Liver (tissue), 9 donors: ENCODE results near the gene FOXK2. TPM values are rescaled to one million over a fixed set of nuclear protein-coding genes. Genes with fewer than 3 reads are reported as not detected.
A peak's percentile ranks its signal among the peaks of the same experiment; 100 is the strongest.

ENCODE experiments used
- DNase-seq: peaks from one replicate; pipeline ENCODE4 v3.0.0-alpha.2; 2017; ENCODE audit warnings: low spot score
- H3K27ac ChIP-seq, 2 donors: one replicate each; pipeline ENCODE4 v1.7.0; 2013; ENCODE audit warnings: inconsistent platforms in 2 of 2, low read length in 2 of 2, control low read depth in 1 of 2, low read depth in 1 of 2, mild to moderate bottlenecking in 1 of 2
- H3K27me3 ChIP-seq, 4 donors: one replicate each; pipeline versions ENCODE4 v1.6.1 to v1.7.0; 2013; ENCODE audit warnings: low read length in 3 of 4, inconsistent platforms in 1 of 4, mild to moderate bottlenecking in 1 of 4, moderate library complexity in 1 of 4; ENCODE audit not compliant: control insufficient read depth in 4 of 4, insufficient read depth in 4 of 4
- H3K36me3 ChIP-seq, 4 donors: one replicate each; pipeline versions ENCODE4 v1.6.1 to v1.7.0; 2013; ENCODE audit warnings: low read length in 3 of 4, mild to moderate bottlenecking in 3 of 4, low read depth in 1 of 4, moderate library complexity in 1 of 4; ENCODE audit not compliant: control insufficient read depth in 4 of 4, insufficient read depth in 3 of 4
- H3K4me1 ChIP-seq, 4 donors: one replicate each; pipeline versions ENCODE4 v1.6.1 to v1.7.0; 2013; ENCODE audit warnings: low read length in 3 of 4, mild to moderate bottlenecking in 3 of 4, moderate library complexity in 1 of 4; ENCODE audit not compliant: control insufficient read depth in 4 of 4, insufficient read depth in 4 of 4
- H3K4me3 ChIP-seq, 3 donors: one replicate each; pipeline versions ENCODE4 v1.6.1 to v1.7.0; 2013; ENCODE audit warnings: low read length in 3 of 3, control low read depth in 1 of 3, low read depth in 1 of 3, mild to moderate bottlenecking in 1 of 3
- H3K9ac ChIP-seq, 2 donors: one replicate each; pipeline ENCODE4 v1.7.0; 2013; ENCODE audit warnings: low read length in 2 of 2, mild to moderate bottlenecking in 2 of 2, moderate library complexity in 2 of 2, control low read depth in 1 of 2, low read depth in 1 of 2
- H3K9me3 ChIP-seq, 4 donors: one replicate each; pipeline versions ENCODE4 v1.6.1 to v1.7.0; 2013; ENCODE audit warnings: low read length in 3 of 4; ENCODE audit not compliant: control insufficient read depth in 4 of 4
- ATF3 ChIP-seq: IDR thresholded peaks from 2 replicates; pipeline ENCODE4 v1.6.1; 2016; ENCODE audit warnings: antibody characterized with exemption
- CTCF ChIP-seq: fragments of 150-350 bp; IDR thresholded peaks from 2 replicates; pipeline ENCODE4 v1.5.1; 2017; ENCODE audit warnings: improper control_type of control experiment, low read depth, low read length; ENCODE audit not compliant: missing input control
- EGR1 ChIP-seq, 2 donors: IDR thresholded peaks; 2 replicates each; pipeline ENCODE4 v1.6.1; 2016 to 2018; ENCODE audit warnings: antibody characterized with exemption in 2 of 2, low read depth in 2 of 2
- FOXA1 ChIP-seq: IDR thresholded peaks from 2 replicates; pipeline ENCODE4 v1.6.1; 2016; ENCODE audit warnings: antibody characterized with exemption
- FOXA2 ChIP-seq: IDR thresholded peaks from 2 replicates; pipeline ENCODE4 v1.6.1; 2016; ENCODE audit warnings: antibody characterized with exemption
- GABPA ChIP-seq, 2 donors: IDR thresholded peaks in 1 of 2; conservative IDR thresholded peaks in 1 of 2; 2 replicates each; pipeline ENCODE4 v1.6.1; 2016; ENCODE audit warnings: antibody characterized with exemption in 2 of 2, mild to moderate bottlenecking in 1 of 2, moderate library complexity in 1 of 2
- HNF4G ChIP-seq: IDR thresholded peaks from 2 replicates; pipeline ENCODE4 v1.6.1; 2016; ENCODE audit warnings: antibody characterized with exemption
- JUND ChIP-seq, 2 donors: IDR thresholded peaks; 2 replicates each; pipeline ENCODE4 v1.6.1; 2016; ENCODE audit warnings: antibody characterized with exemption in 2 of 2
- MAX ChIP-seq: IDR thresholded peaks from 2 replicates; pipeline ENCODE4 v1.6.1; 2016; ENCODE audit warnings: antibody characterized with exemption
- NR2F2 ChIP-seq: IDR thresholded peaks from 2 replicates; pipeline ENCODE4 v1.6.1; 2016; ENCODE audit warnings: antibody characterized with exemption
- RAD21 ChIP-seq, 2 donors: IDR thresholded peaks; 2 replicates each; pipeline ENCODE4 v1.6.1; 2016; ENCODE audit warnings: antibody characterized with exemption in 2 of 2, mild to moderate bottlenecking in 2 of 2
- REST ChIP-seq: IDR thresholded peaks from 2 replicates; pipeline ENCODE4 v1.6.1; 2016; ENCODE audit warnings: antibody characterized with exemption, mild to moderate bottlenecking
- RXRA ChIP-seq, 2 donors: IDR thresholded peaks; 2 replicates each; pipeline ENCODE4 v1.6.1; 2017 to 2018; ENCODE audit warnings: antibody characterized with exemption in 2 of 2, mild to moderate bottlenecking in 1 of 2
- SP1 ChIP-seq: IDR thresholded peaks from 2 replicates; pipeline ENCODE4 v1.6.1; 2018; ENCODE audit warnings: antibody characterized with exemption, mild to moderate bottlenecking
- TAF1 ChIP-seq: conservative IDR thresholded peaks from 2 replicates; pipeline ENCODE4 v1.6.1; 2016; ENCODE audit warnings: antibody characterized with exemption, mild to moderate bottlenecking
- YY1 ChIP-seq: IDR thresholded peaks from 2 replicates; pipeline ENCODE4 v1.6.1; 2016; ENCODE audit warnings: antibody characterized with exemption, mild to moderate bottlenecking
- ZBTB33 ChIP-seq: IDR thresholded peaks from 2 replicates; pipeline ENCODE4 v1.6.1; 2016; ENCODE audit warnings: antibody characterized with exemption
- WGBS: extraction: QIAGEN DNeasy Blood & Tissue Kit; methylation state at CpG from one replicate; pipeline ENCODE4 v1.1.7; 2013; 5-methylcytosine and 5-hydroxymethylcytosine counted together
- polyA plus RNA-seq, 2 donors: library from polyadenylated mRNA; stranded (reverse) in 1 of 2; unstranded in 1 of 2; fragments of 200-250 nt in 1 of 2; fragments of >200 nt in 1 of 2; fragmentation: Nextera tagmentation in 1 of 2; extraction: Ambion mirVana in 1 of 2; gene quantifications; one replicate each; pipeline versions ENCODE4 v1.2.1 to v1.2.3, GENCODE V29; 2013 to 2015
- total RNA-seq, 2 donors: library from RNA; depleted of rRNA; stranded (reverse); fragments of >200 nt; gene quantifications; one replicate each; pipeline ENCODE4 v1.2.3, GENCODE V29; 2014
- donor health status: healthy.
- donor health status: healthy.
- donor health status: healthy.
- donor health status: healthy.
- donor health status: healthy.

Gene FOXK2
- total RNA-seq: 10 to 100 TPM; 13.4 to 16.2 TPM
- polyA plus RNA-seq: 1 to 10 TPM; 3.1 to 8.3 TPM

GRCh38 chr17:82518826-82519810, at the start of gene FOXK2:
FOXK2 (plus strand) TSS chr17:82519732; CDS start chr17:82519889, 157 bp downstream.
- H3K4me1 ChIP-seq: peaks cover 1 to 21% (median 8%) of the 10 kb centered on the region in 4 donors
- H3K4me3 ChIP-seq: peak within 1 kb of the TSS; percentile 49 to 99 (median 87)
- WGBS: 2% methylated on average over 114 of the region's 114 CpGs
- peak within 1 kb of the TSS; percentile 71 to 98 for H3K9ac ChIP-seq
- peak; percentile 97 for DNase-seq
- H3K9me3 ChIP-seq: no peaks in the 10 kb centered on the region
- no peaks in the 10 kb centered on the region for H3K27me3 ChIP-seq
- peaks cover 0 to 2% (median 0%) of the 10 kb centered on the region in 4 donors for H3K36me3 ChIP-seq
- TF ChIP-seq CTCF (no peak), EGR1 (IDR thresholded peaks at IDR 0.05; ENCODE audit: low read depth in 2 of 2) (no peak), ATF3 (no peak), NR2F2 (no peak), RXRA (IDR thresholded peaks at IDR 0.05) (peak in 1 of 2 donors; percentile 31), YY1 (peak; percentile 18), SP1 (peak; percentile 46), MAX (peak; percentile 38), ZBTB33 (peak; percentile 44), GABPA (IDR thresholded peaks at IDR 0.05 in 1 of 2, conservative IDR thresholded peaks at IDR 0.05 in 1 of 2) (peak in 1 of 2 donors; percentile 47)
- H3K27ac ChIP-seq: peak within 1 kb of the TSS; percentile 79 to 98

- Histone ChIP-seq H3K4me1 (no peaks in the 10 kb centered on the region), H3K4me3 (no peak overlapping the region), H3K36me3 (peaks cover 9 to 46% (median 25%) of the 10 kb centered on the region in 4 donors), H3K9ac (no peak overlapping the region), H3K9me3 (no peaks in the 10 kb centered on the region), H3K27ac (no peak overlapping the region), H3K27me3 (no peaks in the 10 kb centered on the region)
- DNase-seq: no peak
- WGBS: 98% methylated on average over 7 of the region's 7 CpGs
- no peak for TF ChIP-seq NR2F2
- TF ChIP-seq MAX: no peak
- no peak for TF ChIP-seq FOXA2
- TF ChIP-seq JUND (IDR thresholded peaks at IDR 0.05): no peak
- no peak for TF ChIP-seq REST
- no peak for TF ChIP-seq GABPA (IDR thresholded peaks at IDR 0.05 in 1 of 2, conservative IDR thresholded peaks at IDR 0.05 in 1 of 2)
- TF ChIP-seq CTCF: no peak
- no peak for TF ChIP-seq EGR1 (IDR thresholded peaks at IDR 0.05; ENCODE audit: low read depth in 2 of 2)
- no peak for TF ChIP-seq RAD21 (IDR thresholded peaks at IDR 0.05)
- no peak for TF ChIP-seq ATF3
- no peak for TF ChIP-seq RXRA (IDR thresholded peaks at IDR 0.05)
- TF ChIP-seq HNF4G: no peak
- TF ChIP-seq TAF1: no peak
- no peak for TF ChIP-seq YY1
- TF ChIP-seq FOXA1: no peak
- no peak for TF ChIP-seq SP1
Observed at GRCh38 chr17:82470065-82470464, 49.5 kb upstream of the FOXK2 start.
